Neural progenitor cell (in vitro differentiated cells): ENCODE results near the gene DBP. TPM values are rescaled to one million over a fixed set of nuclear protein-coding genes. Genes with fewer than 3 reads are reported as not detected.
A peak's percentile ranks its signal among the peaks of the same experiment; 100 is the strongest.

Experiments
- DNase-seq: peaks from one replicate; pipeline ENCODE4 v3.0.0-alpha.2; 2016; ENCODE audit warnings: low spot score
- H2AFZ ChIP-seq: fragments of 200-600 bp; sonication (generic); replicated peaks from 2 replicates; pipeline ENCODE4 v1.6.1; 2016; ENCODE audit warnings: antibody characterized with exemption
- H3F3A ChIP-seq: fragments of 200-600 bp; sonication (generic); 2 replicates; pipeline ENCODE4 v1.6.1; 2016; ENCODE audit warnings: antibody characterized with exemption, low read depth
- H3K27ac ChIP-seq: fragments of 200-600 bp; sonication (generic); 2 replicates; pipeline ENCODE4 v1.5.1; 2016; ENCODE audit warnings: mild to moderate bottlenecking
- H3K27me3 ChIP-seq: fragments of 200-600 bp; sonication (generic); 2 replicates; pipeline ENCODE4 v1.6.1; 2016; ENCODE audit warnings: mild to moderate bottlenecking, moderate library complexity
- H3K36me3 ChIP-seq: fragments of 200-600 bp; sonication (generic); 2 replicates; pipeline ENCODE4 v1.5.1; 2016
- H3K4me1 ChIP-seq: fragments of 200-600 bp; sonication (generic); 2 replicates; pipeline ENCODE4 v1.6.1; 2016; ENCODE audit warnings: mixed run types
- H3K4me2 ChIP-seq: fragments of 200-600 bp; sonication (generic); 2 replicates; pipeline ENCODE4 v1.6.1; 2016
- H3K4me3 ChIP-seq: fragments of 200-600 bp; sonication (generic); 2 replicates; pipeline ENCODE4 v1.5.1; 2016
- H3K79me2 ChIP-seq: fragments of 200-600 bp; sonication (generic); 2 replicates; pipeline ENCODE4 v1.6.1; 2016; ENCODE audit warnings: low read depth
- H3K9ac ChIP-seq: fragments of 200-600 bp; sonication (generic); 2 replicates; pipeline ENCODE4 v1.6.1; 2016
- H3K9me3 ChIP-seq: fragments of 200-600 bp; sonication (generic); 2 replicates; pipeline ENCODE4 v1.5.1; 2016; ENCODE audit warnings: low read depth
- H4K20me1 ChIP-seq: fragments of 200-600 bp; sonication (generic); 2 replicates; pipeline ENCODE4 v1.6.1; 2016; ENCODE audit warnings: low read depth
- H3K27ac Mint-ChIP-seq: 3 replicates; pipeline ENCODE4 v1.8.0; 2021; ENCODE audit warnings: mixed read lengths
- H3K27me3 Mint-ChIP-seq: 2 replicates; pipeline ENCODE4 v1.8.0; 2022; ENCODE audit warnings: low read depth, mild to moderate bottlenecking, inconsistent platforms, moderate library complexity, mixed read lengths; ENCODE audit not compliant: insufficient read depth
- H3K36me3 Mint-ChIP-seq: 3 replicates; pipeline ENCODE4 v1.8.0; 2021; ENCODE audit warnings: mixed read lengths
- H3K4me1 Mint-ChIP-seq: 3 replicates; pipeline ENCODE4 v1.8.0; 2021; ENCODE audit warnings: mixed read lengths
- H3K4me3 Mint-ChIP-seq: 3 replicates; pipeline ENCODE4 v1.8.0; 2021; ENCODE audit warnings: mild to moderate bottlenecking, moderate library complexity, mixed read lengths
- H3K9me3 Mint-ChIP-seq: 3 replicates; pipeline ENCODE4 v1.8.0; 2020; ENCODE audit warnings: mixed read lengths
- CTCF ChIP-seq: fragments of 200-600 bp; sonication (generic); IDR thresholded peaks from 2 replicates; pipeline ENCODE4 v1.5.1; 2017; ENCODE audit warnings: antibody characterized with exemption, mild to moderate bottlenecking
- EZH2 ChIP-seq: fragments of 200-600 bp; sonication (generic); IDR thresholded peaks from 2 replicates; pipeline ENCODE4 v1.6.1; 2017; ENCODE audit warnings: antibody characterized with exemption, mild to moderate bottlenecking, moderate library complexity
- EZH2phosphoT487 ChIP-seq: fragments of 200-600 bp; sonication (generic); IDR thresholded peaks from 2 replicates; pipeline ENCODE4 v1.6.1; 2017; ENCODE audit warnings: antibody characterized with exemption
- total RNA-seq: library from RNA; depleted of rRNA; stranded (reverse); fragments of >200 nt; gene quantifications from 2 replicates; pipeline ENCODE4 v1.2.3, GENCODE V29; 2015; ENCODE audit warnings: low replicate concordance

The DBP gene
- total RNA-seq, 1 donor from 2014 or later, result 7.4 TPM

GRCh38 chr19:48595171-48595570, 42.0 kb downstream of the DBP start:
- Histone ChIP-seq H4K20me1 (no peaks in the 10 kb centered on the region), H3K4me3 (no peak overlapping the region), H3F3A (no peaks in the 10 kb centered on the region), H3K36me3 (no peaks in the 10 kb centered on the region), H3K4me1 (no peaks in the 10 kb centered on the region), H2AFZ (no peak overlapping the region), H3K27me3 (no peaks in the 10 kb centered on the region), H3K9ac (no peak overlapping the region), H3K4me2 (no peak overlapping the region), H3K9me3 (no peaks in the 10 kb centered on the region), H3K79me2 (no peaks in the 10 kb centered on the region), H3K27ac (no peak overlapping the region)
- peaks cover 5% of the 10 kb centered on the region for H3K27me3 Mint-ChIP-seq
- no peak overlapping the region for H3K4me3 Mint-ChIP-seq
- H3K27ac Mint-ChIP-seq, result peak overlapping the region; percentile 90
- H3K36me3 Mint-ChIP-seq, result no peaks in the 10 kb centered on the region
- peaks cover 7% of the 10 kb centered on the region for H3K4me1 Mint-ChIP-seq
- H3K9me3 Mint-ChIP-seq, result no peaks in the 10 kb centered on the region
- DNase-seq, result no peak
- TF ChIP-seq EZH2phosphoT487, result no peak
- TF ChIP-seq EZH2, result no peak
- no peak for TF ChIP-seq CTCF

GRCh38 chr19:48591021-48591420, 46.2 kb downstream of the DBP start:
- Mint-ChIP-seq H3K27me3 (peaks cover 19% of the 10 kb centered on the region), H3K36me3 (no peaks in the 10 kb centered on the region), H3K4me1 (peaks cover 14% of the 10 kb centered on the region), H3K9me3 (no peaks in the 10 kb centered on the region), H3K4me3 (no peak overlapping the region), H3K27ac (peak overlapping the region; percentile 53)
- Histone ChIP-seq H3K27me3 (peaks cover 18% of the 10 kb centered on the region), H3K9ac (no peak overlapping the region), H2AFZ (no peak overlapping the region), H3K36me3 (no peaks in the 10 kb centered on the region), H3K4me3 (no peak overlapping the region), H3K4me1 (no peaks in the 10 kb centered on the region), H3F3A (peaks cover 5% of the 10 kb centered on the region), H4K20me1 (no peaks in the 10 kb centered on the region), H3K27ac (no peak overlapping the region), H3K9me3 (no peaks in the 10 kb centered on the region), H3K79me2 (no peaks in the 10 kb centered on the region), H3K4me2 (no peak overlapping the region)
- no peak for DNase-seq
- no peak for TF ChIP-seq EZH2phosphoT487
- no peak for TF ChIP-seq CTCF
- TF ChIP-seq EZH2, result no peak

GRCh38 chr19:48588670-48589401, 48.3 kb downstream of the DBP start:
- Histone ChIP-seq H3K27ac (no peak overlapping the region), H4K20me1 (no peaks in the 10 kb centered on the region), H3F3A (peaks cover 5% of the 10 kb centered on the region), H3K9ac (no peak overlapping the region), H2AFZ (no peak overlapping the region), H3K79me2 (no peaks in the 10 kb centered on the region), H3K36me3 (no peaks in the 10 kb centered on the region), H3K9me3 (no peaks in the 10 kb centered on the region), H3K4me2 (peak overlapping the region; percentile 67), H3K4me1 (no peaks in the 10 kb centered on the region), H3K27me3 (peaks cover 18% of the 10 kb centered on the region), H3K4me3 (peak overlapping the region; percentile 32)
- peak overlapping the region; percentile 76 for H3K4me3 Mint-ChIP-seq
- H3K27ac Mint-ChIP-seq, result no peak overlapping the region
- TF ChIP-seq CTCF, result peak; percentile 97
- TF ChIP-seq EZH2phosphoT487, result no peak
- TF ChIP-seq EZH2, result no peak
- peak; percentile 95 for DNase-seq
- peaks cover 20% of the 10 kb centered on the region for H3K4me1 Mint-ChIP-seq
- no peaks in the 10 kb centered on the region for H3K9me3 Mint-ChIP-seq
- peaks cover 20% of the 10 kb centered on the region for H3K27me3 Mint-ChIP-seq
- no peaks in the 10 kb centered on the region for H3K36me3 Mint-ChIP-seq
